H1 (cell line): ENCODE data around the gene DENND1A. TPM values are rescaled to one million over a fixed set of nuclear protein-coding genes. Genes with fewer than 3 reads are reported as not detected.

Experiments used
- CTCF ChIA-PET: fragments of 300-600 bp; sonication (Branson Sonifier 250); formaldehyde crosslinking; loops from one replicate; lab custom pipeline; 2021; ENCODE audit not compliant: partially characterized antibody; lab: Charles Lee
- POLR2A ChIA-PET: fragments of 300-600 bp; sonication (Branson Sonifier 250); formaldehyde crosslinking; loops from one replicate; lab custom pipeline; 2021; ENCODE audit warnings: inconsistent platforms; ENCODE audit not compliant: partially characterized antibody; lab: Charles Lee
- DNase-seq, 2 experiments: peaks; one replicate each; pipeline versions ENCODE4 v3.0.0 to v3.0.0-alpha.2; 2010 to 2022; ENCODE audit warnings: low spot score in 2 of 2, low read depth in 1 of 2, mixed read lengths in 1 of 2
- FAIRE-seq: peaks from 2 replicates; lab custom pipeline; 2011; peaks lifted over from hg19 to GRCh38; lab: Jason Lieb, UNC
- H2AFZ ChIP-seq: 2 replicates; pipeline ENCODE4 v1.8.1; 2012; ENCODE audit warnings: low read length, inconsistent platforms
- H2AK5ac ChIP-seq: 2 replicates; pipeline ENCODE4 v1.6.1; 2013; ENCODE audit warnings: low read depth, low read length
- H2BK120ac ChIP-seq: replicated peaks from 2 replicates; pipeline ENCODE3; 2013; ENCODE audit warnings: low read depth, low read length, inconsistent platforms
- H2BK12ac ChIP-seq: 2 replicates; pipeline ENCODE4 v1.6.1; 2013; ENCODE audit warnings: low read depth, low read length
- H2BK15ac ChIP-seq: 2 replicates; pipeline ENCODE4 v1.6.1; 2013; ENCODE audit warnings: low read length
- H2BK20ac ChIP-seq: 2 replicates; pipeline ENCODE4 v1.6.1; 2013; ENCODE audit warnings: low read length
- H2BK5ac ChIP-seq: 2 replicates; pipeline ENCODE4 v1.6.1; 2013; ENCODE audit warnings: low read depth, low read length
- H3K14ac ChIP-seq: 2 replicates; pipeline ENCODE4 v1.6.1; 2013; ENCODE audit warnings: inconsistent platforms; ENCODE audit not compliant: insufficient read length
- H3K18ac ChIP-seq: 2 replicates; pipeline ENCODE4 v1.6.1; 2013; ENCODE audit warnings: low read length; ENCODE audit errors: extremely low read depth
- H3K23ac ChIP-seq: 2 replicates; pipeline ENCODE4 v1.6.1; 2013; ENCODE audit warnings: inconsistent platforms; ENCODE audit not compliant: insufficient read length
- H3K23me2 ChIP-seq: 2 replicates; pipeline ENCODE4 v1.6.1; 2013; ENCODE audit warnings: low read depth, low read length
- H3K27ac ChIP-seq: 2 replicates; pipeline ENCODE4 v1.6.1; 2011; ENCODE audit warnings: low read depth, low read length, inconsistent platforms
- H3K27me3 ChIP-seq, 4 experiments: replicated peaks in 1 of 4; 1 replicate in 1 of 4; 2 replicates in 3 of 4; pipeline versions ENCODE4 v1.6.1 to v1.8.1; 2011 to 2013; ENCODE audit warnings: low read length in 3 of 4, mild to moderate bottlenecking in 3 of 4, inconsistent platforms in 2 of 4, mixed read lengths in 2 of 4, moderate library complexity in 1 of 4; ENCODE audit not compliant: control insufficient read depth in 3 of 4, insufficient read depth in 3 of 4; ENCODE audit errors: extremely low read depth in 1 of 4
- H3K36me3 ChIP-seq, 4 experiments: 2 replicates each; pipeline versions ENCODE4 v1.6.1 to v1.8.1; 2011 to 2013; ENCODE audit warnings: mild to moderate bottlenecking in 4 of 4, low read length in 3 of 4, moderate library complexity in 2 of 4, control low read depth in 1 of 4, inconsistent platforms in 1 of 4; ENCODE audit not compliant: insufficient read depth in 4 of 4, control insufficient read depth in 2 of 4
- H3K4ac ChIP-seq: replicated peaks from 2 replicates; pipeline ENCODE3; 2013; ENCODE audit warnings: low read length, low read depth, mixed read lengths, inconsistent platforms; ENCODE audit not compliant: insufficient read length
- H3K4me1 ChIP-seq, 4 experiments: replicated peaks in 1 of 4; 1 replicate in 1 of 4; 2 replicates in 3 of 4; pipeline versions ENCODE4 v1.6.1 to v1.8.1; 2011 to 2013; ENCODE audit warnings: low read length in 3 of 4, inconsistent platforms in 2 of 4, mixed read lengths in 1 of 4; ENCODE audit not compliant: insufficient read depth in 4 of 4, control insufficient read depth in 3 of 4
- H3K4me2 ChIP-seq, 2 experiments: 2 replicates each; pipeline versions ENCODE4 v1.6.1 to v1.8.1; 2011 to 2013; ENCODE audit warnings: low read depth in 2 of 2, low read length in 2 of 2, control low read depth in 1 of 2, inconsistent platforms in 1 of 2, mild to moderate bottlenecking in 1 of 2; ENCODE audit not compliant: insufficient read depth in 1 of 2
- H3K4me3 ChIP-seq, 4 experiments: fragments of 200-600, 300-600 bp in 1 of 4; sonication (generic), shearing (Covaris generic), sonication (Bioruptor Twin) in 1 of 4; 2 replicates each; pipeline versions ENCODE4 v1.5.1 to v1.8.1; 2011 to 2016; ENCODE audit warnings: low read length in 4 of 4, low read depth in 3 of 4, control low read depth in 2 of 4, inconsistent platforms in 2 of 4, mild to moderate bottlenecking in 2 of 4, mixed read lengths in 1 of 4, moderate library complexity in 1 of 4; ENCODE audit not compliant: insufficient read depth in 2 of 4; ENCODE audit errors: extremely low read depth in 1 of 4
- H3K56ac ChIP-seq: replicated peaks from 2 replicates; pipeline ENCODE3; 2013; ENCODE audit warnings: low read depth, mild to moderate bottlenecking, mixed read lengths, low read length, inconsistent platforms; ENCODE audit not compliant: insufficient read length
- H3K79me1 ChIP-seq: 2 replicates; pipeline ENCODE4 v1.6.1; 2013; ENCODE audit warnings: low read depth, low read length, control low read depth
- H3K79me2 ChIP-seq, 2 experiments: 2 replicates each; pipeline versions ENCODE4 v1.6.1 to v1.8.1; 2012 to 2013; ENCODE audit warnings: low read length in 2 of 2, mild to moderate bottlenecking in 2 of 2, inconsistent platforms in 1 of 2; ENCODE audit not compliant: insufficient read depth in 2 of 2, control insufficient read depth in 1 of 2
- H3K9ac ChIP-seq, 4 experiments: replicated peaks in 1 of 4; 1 replicate in 1 of 4; 2 replicates in 3 of 4; pipeline versions ENCODE4 v1.6.1 to v1.8.1; 2011 to 2013; ENCODE audit warnings: low read depth in 3 of 4, low read length in 3 of 4, control low read depth in 2 of 4, mild to moderate bottlenecking in 2 of 4, moderate library complexity in 2 of 4, inconsistent platforms in 1 of 4; ENCODE audit errors: extremely low read depth in 1 of 4
- H3K9me3 ChIP-seq, 2 experiments: 2 replicates each; pipeline versions ENCODE4 v1.6.1 to v1.8.1; 2012 to 2013; ENCODE audit warnings: mild to moderate bottlenecking in 2 of 2, moderate library complexity in 2 of 2, control low read depth in 1 of 2, inconsistent platforms in 1 of 2, low read depth in 1 of 2, low read length in 1 of 2, mixed read lengths in 1 of 2; ENCODE audit not compliant: insufficient read depth in 2 of 2
- H4K20me1 ChIP-seq, 2 experiments: replicated peaks in 1 of 2; 2 replicates each; pipeline versions ENCODE3 to v1.8.1; 2011 to 2013; ENCODE audit warnings: inconsistent platforms in 2 of 2, low read length in 2 of 2, mild to moderate bottlenecking in 1 of 2; ENCODE audit not compliant: insufficient read depth in 2 of 2, control insufficient read depth in 1 of 2
- H4K5ac ChIP-seq: 2 replicates; pipeline ENCODE4 v1.6.1; 2013; ENCODE audit warnings: low read length, low read depth, mixed read lengths, inconsistent platforms; ENCODE audit not compliant: insufficient read length
- H4K8ac ChIP-seq: 2 replicates; pipeline ENCODE4 v1.8.0; 2013; ENCODE audit warnings: mild to moderate bottlenecking, moderate library complexity, low read length, inconsistent platforms; ENCODE audit not compliant: insufficient read depth; ENCODE audit errors: extremely low read depth
- H4K91ac ChIP-seq: replicated peaks from 2 replicates; pipeline ENCODE3; 2013; ENCODE audit warnings: low read length, mixed read lengths, inconsistent platforms; ENCODE audit not compliant: insufficient read length
- CHD2 ChIP-seq: IDR thresholded peaks from 2 replicates; pipeline ENCODE4 v1.6.1; 2012; ENCODE audit warnings: low read length, improper control_type of control experiment
- WGBS, 2 experiments: shearing (Covaris generic) in 1 of 2; methylation state at CpG; one replicate each; pipeline versions ENCODE4 v1.1.6 to v1.1.7; 2013 to 2015; ENCODE audit warnings: low lambda C conversion rate in 2 of 2, mixed read lengths in 2 of 2, inconsistent platforms in 1 of 2, low coverage in 1 of 2, missing lambda C conversion rate in 1 of 2; ENCODE audit not compliant: insufficient replicate concordance in 2 of 2, insufficient coverage in 1 of 2, insufficient read length in 1 of 2; ENCODE audit errors: extremely low coverage in 1 of 2, missing lambda C conversion rate in 1 of 2; 5-methylcytosine and 5-hydroxymethylcytosine counted together
- polyA plus RNA-seq, 7 experiments: library from polyadenylated mRNA; depleted of rRNA in 3 of 7; stranded (reverse) in 5 of 7; unstranded in 2 of 7; fragments of >200 nt in 5 of 7; fragments of 200-250 nt in 2 of 7; gene quantifications; 1 replicate in 5 of 7; 2 replicates in 1 of 7; 4 replicates in 1 of 7; pipeline versions ENCODE4 v1.2.1 to v1.2.3, GENCODE V29; 2011 to 2013; ENCODE audit warnings: missing spikeins in 2 of 7, mixed read lengths in 2 of 7
- total RNA-seq: library from RNA; stranded (reverse); fragmentation: NEBNext Ultra II Directional; extraction: Animal tissue kit (Norgen Biotek cat#: 25700); gene quantifications from 2 replicates; pipeline ENCODE4 v1.2.1, GENCODE V29; 2021

DENND1A gene
- total and polyA plus RNA-seq, 2 of the 8 experiments (the other 6 are each of a cell fraction or from before 2014, with no cell fraction given): 24.1 to 26.4 TPM

DNA sequence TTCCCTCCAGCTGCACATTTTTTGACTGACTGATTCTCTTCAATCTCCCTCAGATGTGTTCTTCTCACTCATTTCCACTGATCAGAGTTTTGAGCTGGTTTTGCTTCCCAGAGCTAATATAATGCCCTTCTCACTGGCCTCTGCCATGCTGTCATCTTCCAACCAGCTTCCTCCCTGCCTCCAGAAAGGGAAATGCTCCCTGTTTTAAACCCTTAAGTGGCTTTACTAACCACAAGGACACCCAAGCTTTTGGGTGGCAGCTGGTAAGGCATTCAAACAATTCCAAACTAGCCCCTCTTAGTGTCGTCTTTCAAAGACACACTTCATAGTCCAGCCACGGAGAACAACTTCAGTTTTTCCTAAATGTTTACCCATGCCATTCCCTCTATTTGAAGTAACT is 401.4 kb downstream of the DENND1A start:
- H3K4me2 ChIP-seq: no peak overlapping the region
- no peaks in the 10 kb centered on the region for H3K36me3 ChIP-seq
- H2AK5ac ChIP-seq: no peak overlapping the region
- H3K79me1 ChIP-seq: no peaks in the 10 kb centered on the region
- H3K4ac ChIP-seq: no peak overlapping the region
- POLR2A ChIA-PET: no interaction called here
- WGBS, 2 experiments: 87% methylated on average over 2 of the region's 2 CpGs; no CpG with 5 or more reads in 1 of the 2 experiments
- H3K4me3 ChIP-seq: no peak overlapping the region
- 0 out of 2 replicates have a peak, but pooled peaks cover 2% of the 10 kb centered on the region for H3K23me2 ChIP-seq
- no peak overlapping the region for H4K8ac ChIP-seq
- no peaks in the 10 kb centered on the region; a peak in 1 of 7 replicates for H3K4me1 ChIP-seq
- no peak overlapping the region for H3K9ac ChIP-seq
- no peak overlapping the region for H2BK5ac ChIP-seq
- CTCF ChIA-PET: interaction anchor here (1.1 to 2.8 kb wide), 4 partner anchors 10 to 129 kb away, joined by 3 to 11 read pairs (median 5); no protein-coding TSS in a partner anchor
- DNase-seq (no peak), FAIRE-seq (no peak)
- H3K23ac ChIP-seq: no peak overlapping the region
- H3K56ac ChIP-seq: no peak overlapping the region
- peaks cover 0 to 4% of the 10 kb centered on the region in 2 experiments; a peak in 1 of 4 replicates for H3K9me3 ChIP-seq
- no peak overlapping the region for H2BK12ac ChIP-seq
- H4K20me1 ChIP-seq: peaks cover 0 to 1% of the 10 kb centered on the region in 2 experiments
- no peaks in the 10 kb centered on the region for H3K79me2 ChIP-seq
- H4K5ac ChIP-seq: no peak overlapping the region
- no peak overlapping the region for H2BK120ac ChIP-seq
- H4K91ac ChIP-seq: no peak overlapping the region
- TF ChIP-seq CHD2: no peak
- H3K27ac ChIP-seq: no peak overlapping the region
- no peak overlapping the region for H2BK20ac ChIP-seq
- no peak overlapping the region for H2BK15ac ChIP-seq
- H2AFZ ChIP-seq: no peak overlapping the region
- no peaks in the 10 kb centered on the region for H3K27me3 ChIP-seq
- H3K14ac ChIP-seq: no peak overlapping the region
- no peak overlapping the region for H3K18ac ChIP-seq
